Upper lobe of left lung (tissue), 6 donors: ENCODE data around the gene TANGO2. TPM values are rescaled to one million over a fixed set of nuclear protein-coding genes. Genes with fewer than 3 reads are reported as not detected.

Experiments
- ATAC-seq, 2 donors: fragments of 200-7000 bp; cut with Tn5 transposase; one replicate each; pipeline ENCODE4 v1.9.1; 2022; ENCODE audit warnings: mild to moderate bottlenecking in 2 of 2, moderate library complexity in 2 of 2; ENCODE audit not compliant: low FRiP score in 2 of 2
- DNase-seq, 2 donors: peaks; one replicate each; pipeline ENCODE4 v3.0.0-alpha.2; 2019 to 2020
- H3K27ac ChIP-seq, 4 donors: fragments of 200-600 bp; sonication (generic); one replicate each; pipeline ENCODE4 v1.5.1; 2016 to 2019
- H3K27me3 ChIP-seq, 4 donors: fragments of 200-600 bp; sonication (generic); one replicate each; pipeline ENCODE4 v1.5.1; 2017 to 2019
- H3K36me3 ChIP-seq, 4 donors: fragments of 200-600 bp; sonication (generic); one replicate each; pipeline ENCODE4 v1.5.1; 2016 to 2019
- H3K4me1 ChIP-seq, 4 donors: fragments of 200-600 bp; sonication (generic); one replicate each; pipeline ENCODE4 v1.5.1; 2018 to 2019
- H3K4me3 ChIP-seq, 4 donors: fragments of 200-600 bp; sonication (generic); one replicate each; pipeline ENCODE4 v1.5.1; 2017 to 2019; ENCODE audit warnings: mild to moderate bottlenecking in 2 of 4, moderate library complexity in 1 of 4
- H3K9me3 ChIP-seq, 4 donors: fragments of 200-600 bp; sonication (generic); one replicate each; pipeline ENCODE4 v1.5.1; 2018 to 2019
- CTCF ChIP-seq, 6 experiments: fragments of 450-650 bp in 4 of 6; fragments of 200-600 bp in 2 of 6; sonication (generic) in 2 of 6; IDR thresholded peaks; one replicate each; pipeline ENCODE4 v1.5.1; 2016 to 2019; ENCODE audit warnings: antibody characterized with exemption in 6 of 6
- EP300 ChIP-seq, 4 donors: sonication (generic); formaldehyde crosslinking; IDR thresholded peaks; one replicate each; pipeline ENCODE4 v1.5.1; 2017; ENCODE audit warnings: antibody characterized with exemption in 4 of 4, control low read depth in 2 of 4
- POLR2A ChIP-seq, 4 donors: fragments of 450-650 bp; IDR thresholded peaks; one replicate each; pipeline ENCODE4 v1.5.1; 2016 to 2017; ENCODE audit warnings: antibody characterized with exemption in 4 of 4, mild to moderate bottlenecking in 2 of 4
- POLR2AphosphoS5 ChIP-seq, 2 donors: sonication (generic); formaldehyde crosslinking; IDR thresholded peaks; one replicate each; pipeline ENCODE4 v1.5.1; 2017; ENCODE audit warnings: antibody characterized with exemption in 2 of 2
- WGBS, 2 donors: methylation state at CpG; one replicate each; pipeline ENCODE4 v1.1.5; 2017 to 2018; 5-methylcytosine and 5-hydroxymethylcytosine counted together
- total RNA-seq, 6 donors: library from RNA; depleted of rRNA in 4 of 6; stranded (reverse); fragments of >200 nt in 4 of 6; gene quantifications; one replicate each; pipeline versions ENCODE4 v1.1.0 to v1.2.1, GENCODE V29; 2016 to 2021
- donor health status: DM: no; HTN: no; CAD: no; lungs with moderate emphysema.
- donor health status: DM: no; HTN: yes; CAD: no; lungs with severe emphysema.

TANGO2 gene
- total RNA-seq, 6 donors from 2014 or later, result 33.9 to 94.3 (median 55.0) TPM

- Histone ChIP-seq H3K27me3 (no peaks in the 10 kb centered on the region), H3K4me3 (no peak overlapping the region), H3K27ac (no peak overlapping the region), H3K4me1 (no peaks in the 10 kb centered on the region), H3K9me3 (no peaks in the 10 kb centered on the region), H3K36me3 (peaks cover 13 to 84% (median 65%) of the 10 kb centered on the region in 4 donors)
- DNase-seq (no peak), ATAC-seq (no peak)
- 85 to 91% methylated on average over 9 to 10 of the region's 10 CpGs for whole genome bisulfite sequencing, 2 donors
- no peak for TF ChIP-seq EP300 (IDR thresholded peaks at IDR 0.05)
- TF ChIP-seq CTCF (IDR thresholded peaks at IDR 0.05), result no peak
- no peak for TF ChIP-seq POLR2AphosphoS5 (IDR thresholded peaks at IDR 0.05)
- TF ChIP-seq POLR2A (IDR thresholded peaks at IDR 0.05), result no peak
These were observed 35.3 kb downstream of the TANGO2 start for GRCh38 chr22:20056161-20056560.

- WGBS, 2 donors, result 94 to 96% methylated on average over 14 of the region's 16 CpGs
- TF ChIP-seq EP300 (IDR thresholded peaks at IDR 0.05), result no peak
- H3K36me3 ChIP-seq, result peaks cover 18 to 84% (median 68%) of the 10 kb centered on the region in 4 donors
- H3K9me3 ChIP-seq, result no peaks in the 10 kb centered on the region
- H3K4me3 ChIP-seq, result no peak overlapping the region
- no peaks in the 10 kb centered on the region for H3K27me3 ChIP-seq
- no peaks in the 10 kb centered on the region for H3K4me1 ChIP-seq
- no peak overlapping the region for H3K27ac ChIP-seq
- DNase-seq, result no peak
- ATAC-seq, result no peak
These were observed 35.9 kb downstream of the TANGO2 start for GRCh38 chr22:20056696-20057386.

GRCh38 chr22:20057596-20058268 is 36.8 kb downstream of the TANGO2 start:
- H3K36me3 ChIP-seq, result peaks cover 22 to 84% (median 69%) of the 10 kb centered on the region in 4 donors
- ATAC-seq, result no peak
- 89 to 98% methylated on average over 11 to 13 of the region's 13 CpGs for WGBS, 2 donors

GRCh38 chr22:20058989-20059770 is 38.3 kb downstream of the TANGO2 start:
- H3K36me3 ChIP-seq, result peaks cover 13 to 84% (median 69%) of the 10 kb centered on the region in 4 donors

More at GRCh38 chr22:20057596-20058268, 36.8 kb downstream of the TANGO2 start:
- H3K4me3 ChIP-seq, result no peak overlapping the region
- no peak overlapping the region for H3K27ac ChIP-seq
- H3K9me3 ChIP-seq, result no peaks in the 10 kb centered on the region
- H3K4me1 ChIP-seq, result no peaks in the 10 kb centered on the region
- H3K27me3 ChIP-seq, result no peaks in the 10 kb centered on the region
- TF ChIP-seq EP300 (IDR thresholded peaks at IDR 0.05), result no peak
- no peak for TF ChIP-seq POLR2A (IDR thresholded peaks at IDR 0.05)
- TF ChIP-seq POLR2AphosphoS5 (IDR thresholded peaks at IDR 0.05), result no peak
- no peak for TF ChIP-seq CTCF (IDR thresholded peaks at IDR 0.05)
- DNase-seq, result no peak

More at GRCh38 chr22:20058989-20059770, 38.3 kb downstream of the TANGO2 start:
- no peaks in the 10 kb centered on the region for H3K4me1 ChIP-seq
- DNase-seq (no peak), ATAC-seq (no peak)
- no peak overlapping the region for H3K4me3 ChIP-seq
- 85 to 93% methylated on average over 10 of the region's 10 CpGs for WGBS, 2 donors
- H3K27me3 ChIP-seq, result no peaks in the 10 kb centered on the region
- no peaks in the 10 kb centered on the region for H3K9me3 ChIP-seq
- no peak for TF ChIP-seq POLR2AphosphoS5 (IDR thresholded peaks at IDR 0.05)
- TF ChIP-seq EP300 (IDR thresholded peaks at IDR 0.05), result no peak
- no peak for TF ChIP-seq CTCF (IDR thresholded peaks at IDR 0.05)
- no peak for TF ChIP-seq POLR2A (IDR thresholded peaks at IDR 0.05)
- no peak overlapping the region for H3K27ac ChIP-seq
